OCI-LY1 (cell line): ENCODE results near the gene PKN1.

Source experiments
- EZH2 ChIP-seq: fragments of 200-600 bp; sonication (generic), shearing (Covaris generic); IDR thresholded peaks from 2 replicates; pipeline ENCODE4 v1.8.0; 2017; ENCODE audit warnings: borderline replicate concordance, mixed run types, mild to moderate bottlenecking, antibody characterized with exemption, low read length, moderate library complexity, mixed read lengths
- TF ChIP-seq, protein P1 (sequence below): fragments of 200-600 bp; sonication (generic), shearing (Covaris generic); IDR thresholded peaks from 2 replicates; pipeline ENCODE4 v1.5.1; 2017; ENCODE audit warnings: mild to moderate bottlenecking, antibody characterized with exemption, low read length, moderate library complexity, mixed read lengths

DNA sequence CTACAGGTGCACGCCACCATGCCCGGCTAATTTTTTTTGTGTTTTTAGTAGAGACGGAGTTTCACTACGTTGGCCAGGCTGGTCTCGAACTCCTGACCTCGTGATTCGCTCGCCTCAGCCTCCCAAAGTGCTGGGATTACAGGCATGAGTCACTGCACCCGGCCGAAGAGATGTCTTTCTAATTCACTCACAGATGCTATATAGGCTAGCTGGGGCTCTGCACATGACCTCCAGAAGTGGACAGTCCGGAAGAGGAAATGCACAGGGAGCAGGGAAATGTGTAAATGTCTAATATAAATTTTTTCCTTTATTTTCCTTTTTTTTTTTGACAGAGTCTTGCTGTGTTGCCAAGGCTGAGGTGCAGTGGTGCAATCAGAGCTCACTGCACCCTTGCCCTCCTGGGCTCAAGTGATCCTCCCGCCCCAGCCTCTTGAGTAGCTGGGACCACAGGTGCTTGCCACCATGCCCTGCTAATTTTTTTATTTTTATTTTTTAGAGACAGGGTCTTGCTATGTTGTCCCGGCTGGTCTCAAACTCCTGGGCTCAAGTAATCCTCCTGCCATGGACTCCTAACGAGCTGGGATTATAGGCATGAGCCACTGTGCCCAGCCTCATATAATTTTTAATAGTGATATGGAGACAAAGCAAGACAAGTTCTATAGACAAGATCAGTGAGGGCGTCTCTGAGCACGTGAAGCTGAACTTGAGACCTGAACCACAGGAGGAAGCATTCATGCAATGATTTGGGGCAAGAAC lies 54.4 kb downstream of the PKN1 start:
- TF ChIP-seq, protein P1, sequence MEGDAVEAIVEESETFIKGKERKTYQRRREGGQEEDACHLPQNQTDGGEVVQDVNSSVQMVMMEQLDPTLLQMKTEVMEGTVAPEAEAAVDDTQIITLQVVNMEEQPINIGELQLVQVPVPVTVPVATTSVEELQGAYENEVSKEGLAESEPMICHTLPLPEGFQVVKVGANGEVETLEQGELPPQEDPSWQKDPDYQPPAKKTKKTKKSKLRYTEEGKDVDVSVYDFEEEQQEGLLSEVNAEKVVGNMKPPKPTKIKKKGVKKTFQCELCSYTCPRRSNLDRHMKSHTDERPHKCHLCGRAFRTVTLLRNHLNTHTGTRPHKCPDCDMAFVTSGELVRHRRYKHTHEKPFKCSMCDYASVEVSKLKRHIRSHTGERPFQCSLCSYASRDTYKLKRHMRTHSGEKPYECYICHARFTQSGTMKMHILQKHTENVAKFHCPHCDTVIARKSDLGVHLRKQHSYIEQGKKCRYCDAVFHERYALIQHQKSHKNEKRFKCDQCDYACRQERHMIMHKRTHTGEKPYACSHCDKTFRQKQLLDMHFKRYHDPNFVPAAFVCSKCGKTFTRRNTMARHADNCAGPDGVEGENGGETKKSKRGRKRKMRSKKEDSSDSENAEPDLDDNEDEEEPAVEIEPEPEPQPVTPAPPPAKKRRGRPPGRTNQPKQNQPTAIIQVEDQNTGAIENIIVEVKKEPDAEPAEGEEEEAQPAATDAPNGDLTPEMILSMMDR = no peak
- no peak for TF ChIP-seq EZH2
